ENCODE measurements around the gene SLC35D3.

- TF ChIP-seq CTCF (IDR thresholded peaks at IDR 0.05; ENCODE audit: low read length) (no peak), EZH2 (optimal IDR thresholded peaks at IDR 0.05; ENCODE audit: low read depth, low read length) (no peak), EZH2phosphoT487 (IDR thresholded peaks at IDR 0.05; ENCODE audit: low read length) (no peak)
These were observed 10.5 kb downstream of the SLC35D3 start for GRCh38 chr6:136932599-136932998.

All from MM.1S (cell line).